ENCODE measurements around the gene HNRNPUL1. TPM values are rescaled to one million over a fixed set of nuclear protein-coding genes. Genes with fewer than 3 reads are reported as not detected.

HNRNPUL1 gene
- total RNA-seq, 4 donors from 2014 or later: 129 to 180 (median 150) TPM

- peak in 1 of 2 donors; percentile 27 for DNase-seq
- Histone ChIP-seq H3K36me3 (no peaks in the 10 kb centered on the region), H3K4me1 (peaks cover 36 to 71% of the 10 kb centered on the region in 2 donors), H3K27ac (peak overlapping the region; percentile 18 to 85 (median 76)), H3K4me3 (replicated peaks in 1 of 3) (peak overlapping the region in 1 of 3 donors; percentile 19), H3K27me3 (no peaks in the 10 kb centered on the region), H3K9me3 (no peaks in the 10 kb centered on the region)
- WGBS, 2 donors: 29 to 44% methylated on average over 11 to 23 of the region's 30 CpGs
- TF ChIP-seq CTCF (IDR thresholded peaks at IDR 0.05) (no peak), POLR2A (IDR thresholded peaks at IDR 0.05) (no peak)
- intact Hi-C loops (cut with DNase I): no loop called here
These were observed 62.0 kb downstream of the HNRNPUL1 start for GRCh38 chr19:41325947-41326706.

GRCh38 chr19:41327076-41327575 is 63.0 kb downstream of the HNRNPUL1 start:
- H3K9me3 ChIP-seq: no peaks in the 10 kb centered on the region
- peak overlapping the region; percentile 20 to 72 (median 62) for H3K27ac ChIP-seq
- no peaks in the 10 kb centered on the region for H3K27me3 ChIP-seq
- 40 to 57% methylated on average over 8 to 10 of the region's 13 CpGs for WGBS, 2 donors
- DNase-seq: no peak
- H3K4me1 ChIP-seq: peaks cover 36 to 61% of the 10 kb centered on the region in 2 donors
- H3K36me3 ChIP-seq: no peaks in the 10 kb centered on the region
- TF ChIP-seq POLR2A (IDR thresholded peaks at IDR 0.05) (no peak), CTCF (IDR thresholded peaks at IDR 0.05) (no peak)
- peak overlapping the region in 1 of 3 donors; percentile 28 for H3K4me3 ChIP-seq (replicated peaks in 1 of 3)
- intact Hi-C loops (cut with DNase I): no loop called here

GRCh38 chr19:41327576-41328156 is 63.5 kb downstream of the HNRNPUL1 start:
- Histone ChIP-seq H3K27me3 (no peaks in the 10 kb centered on the region), H3K4me3 (replicated peaks in 1 of 3) (peak overlapping the region in 1 of 3 donors; percentile 28), H3K27ac (peak overlapping the region; percentile 20 to 72 (median 62)), H3K4me1 (peaks cover 36 to 57% of the 10 kb centered on the region in 2 donors), H3K36me3 (no peaks in the 10 kb centered on the region), H3K9me3 (no peaks in the 10 kb centered on the region)
- intact Hi-C loops (cut with DNase I): no loop called here
- TF ChIP-seq CTCF (IDR thresholded peaks at IDR 0.05) (no peak), POLR2A (IDR thresholded peaks at IDR 0.05) (peak in 1 of 2 donors; percentile 47)
- DNase-seq: peak; percentile 79
- WGBS, 2 donors: 20 to 46% methylated on average over 1 to 13 of the region's 33 CpGs

- no peak for DNase-seq
- intact Hi-C loops (cut with DNase I): no loop called here
- no peaks in the 10 kb centered on the region for H3K36me3 ChIP-seq
- H3K27ac ChIP-seq: peak overlapping the region; percentile 4 to 72 (median 62)
- peaks cover 36 to 52% of the 10 kb centered on the region in 2 donors for H3K4me1 ChIP-seq
- WGBS, 2 donors: 57 to 72% methylated on average over 20 to 22 of the region's 22 CpGs
- no peaks in the 10 kb centered on the region for H3K9me3 ChIP-seq
- peak overlapping the region in 1 of 3 donors; percentile 28 for H3K4me3 ChIP-seq (replicated peaks in 1 of 3)
- H3K27me3 ChIP-seq: no peaks in the 10 kb centered on the region
- TF ChIP-seq CTCF (IDR thresholded peaks at IDR 0.05) (no peak), POLR2A (IDR thresholded peaks at IDR 0.05) (no peak)
These were observed 64.1 kb downstream of the HNRNPUL1 start for GRCh38 chr19:41328157-41328841.

Data from thyroid gland (tissue), 4 donors.